Measurements from ENCODE around the gene COMMD1.
"Not testable (repeated sequence)": the region's sequence is repeated elsewhere in the genome, so short reads cannot be mapped to it uniquely, and the experiment has no call there.

COMMD1 gene

DNA sequence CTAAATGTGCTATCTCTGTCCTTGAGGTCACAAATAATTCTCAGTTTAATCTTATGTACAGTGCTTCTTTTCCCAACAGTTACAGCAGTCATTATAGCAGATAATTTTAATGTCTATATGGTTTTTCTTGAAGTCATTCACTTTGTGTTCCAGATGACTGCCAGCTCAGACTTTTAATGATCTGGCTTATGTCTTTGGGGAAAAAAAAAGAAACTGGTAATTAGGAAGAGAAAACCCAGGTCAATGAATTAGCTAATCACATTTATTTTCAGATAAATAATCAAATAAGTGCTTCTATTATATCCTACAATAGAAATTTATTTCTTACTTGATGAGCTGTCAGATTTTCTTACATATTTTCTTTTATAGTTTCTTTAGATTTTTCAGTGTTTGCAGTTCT, 96.0 kb downstream of the COMMD1 start:
- Mint-ChIP-seq H3K36me3 (peaks cover 5% of the 10 kb centered on the region), H3K27me3 (no peaks in the 10 kb centered on the region), H3K4me3 (no peak overlapping the region), H3K4me1 (peaks cover 3% of the 10 kb centered on the region), H3K9me3 (no peaks in the 10 kb centered on the region), H3K27ac (no peak overlapping the region)
- DNase-seq (ENCODE audit: low spot score in 2 of 2) (no peak), ATAC-seq (ENCODE audit: low read depth) (no peak)

- not testable (repeated sequence) for H3K27me3 Mint-ChIP-seq; DNase-seq (ENCODE audit: low spot score in 2 of 2); H3K36me3 Mint-ChIP-seq; H3K4me1 Mint-ChIP-seq; H3K27ac Mint-ChIP-seq; H3K9me3 Mint-ChIP-seq; H3K4me3 Mint-ChIP-seq; ATAC-seq (ENCODE audit: low read depth)
Measured at GRCh38 chr2:62004428-62004827, 99.0 kb downstream of the COMMD1 start.

DNA sequence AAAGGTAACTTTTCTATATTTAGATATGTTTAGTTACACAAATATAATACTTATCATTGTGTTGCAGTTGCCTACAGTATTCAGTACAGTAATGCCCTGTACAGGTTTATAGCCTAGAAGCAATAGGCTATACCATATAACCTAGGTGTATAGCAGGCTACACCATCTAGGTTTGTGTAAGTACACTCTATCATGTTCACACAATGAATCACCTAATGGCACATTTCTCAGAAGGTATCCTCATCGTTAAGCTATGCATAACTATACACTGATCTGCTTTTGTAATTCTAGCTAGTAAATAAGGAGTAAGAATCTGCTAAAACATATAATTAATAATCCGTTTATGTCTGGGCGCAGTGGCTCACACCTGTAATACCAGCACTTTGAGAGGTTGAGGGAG, 102.1 kb downstream of the COMMD1 start:
- Mint-ChIP-seq H3K9me3 (no peaks in the 10 kb centered on the region), H3K4me3 (no peak overlapping the region), H3K36me3 (peaks cover 7% of the 10 kb centered on the region), H3K27ac (no peak overlapping the region), H3K4me1 (peaks cover 6% of the 10 kb centered on the region), H3K27me3 (no peaks in the 10 kb centered on the region)
- ATAC-seq (ENCODE audit: low read depth) (no peak), DNase-seq (ENCODE audit: low spot score in 2 of 2) (no peak)

- no peak for DNase-seq (ENCODE audit: low spot score in 2 of 2)
- H3K36me3 Mint-ChIP-seq = peaks cover 14% of the 10 kb centered on the region
- no peaks in the 10 kb centered on the region for H3K27me3 Mint-ChIP-seq
- peaks cover 7% of the 10 kb centered on the region for H3K4me1 Mint-ChIP-seq
- H3K9me3 Mint-ChIP-seq = peaks cover 1% of the 10 kb centered on the region
- H3K4me3 Mint-ChIP-seq = no peak overlapping the region
- peak overlapping the region; percentile 46 for H3K27ac Mint-ChIP-seq
- ATAC-seq (ENCODE audit: low read depth) = no peak
Measured at GRCh38 chr2:62010632-62011256, 105.3 kb downstream of the COMMD1 start.

- peaks cover 14% of the 10 kb centered on the region for H3K36me3 Mint-ChIP-seq
- ATAC-seq (ENCODE audit: low read depth) (no peak), DNase-seq (ENCODE audit: low spot score in 2 of 2) (no peak)
- no peak overlapping the region for H3K4me3 Mint-ChIP-seq
- H3K27ac Mint-ChIP-seq = no peak overlapping the region
- H3K9me3 Mint-ChIP-seq = peaks cover 1% of the 10 kb centered on the region
- peaks cover 9% of the 10 kb centered on the region for H3K4me1 Mint-ChIP-seq
- no peaks in the 10 kb centered on the region for H3K27me3 Mint-ChIP-seq
Measured at GRCh38 chr2:62013641-62014040, 108.2 kb downstream of the COMMD1 start.

GRCh38 chr2:62014102-62014501, 108.6 kb downstream of the COMMD1 start:
- H3K4me1 Mint-ChIP-seq = peaks cover 12% of the 10 kb centered on the region
- DNase-seq (ENCODE audit: low spot score in 2 of 2) (no peak), ATAC-seq (ENCODE audit: low read depth) (no peak)

GRCh38 chr2:62016957-62017356, 111.5 kb downstream of the COMMD1 start:
- Mint-ChIP-seq H3K4me1 (peaks cover 7% of the 10 kb centered on the region), H3K27me3 (no peaks in the 10 kb centered on the region), H3K4me3 (no peak overlapping the region), H3K36me3 (peaks cover 22% of the 10 kb centered on the region), H3K9me3 (peaks cover 3% of the 10 kb centered on the region), H3K27ac (no peak overlapping the region)
- ATAC-seq (ENCODE audit: low read depth) (no peak), DNase-seq (ENCODE audit: low spot score in 2 of 2) (no peak)

More at GRCh38 chr2:62014102-62014501, 108.6 kb downstream of the COMMD1 start:
- Mint-ChIP-seq H3K9me3 (peaks cover 1% of the 10 kb centered on the region), H3K27ac (no peak overlapping the region), H3K4me3 (no peak overlapping the region), H3K36me3 (peaks cover 14% of the 10 kb centered on the region), H3K27me3 (no peaks in the 10 kb centered on the region)

- Mint-ChIP-seq H3K4me1 (peaks cover 5% of the 10 kb centered on the region), H3K36me3 (peaks cover 6% of the 10 kb centered on the region), H3K4me3 (no peak overlapping the region), H3K9me3 (peaks cover 2% of the 10 kb centered on the region), H3K27ac (no peak overlapping the region), H3K27me3 (no peaks in the 10 kb centered on the region)
- ATAC-seq (ENCODE audit: low read depth) (no peak), DNase-seq (ENCODE audit: low spot score in 2 of 2) (no peak)
Measured at GRCh38 chr2:62029910-62030309, 124.4 kb downstream of the COMMD1 start.

- peaks cover 5% of the 10 kb centered on the region for H3K4me1 Mint-ChIP-seq
- peaks cover 5% of the 10 kb centered on the region for H3K36me3 Mint-ChIP-seq
- H3K4me3 Mint-ChIP-seq = no peak overlapping the region
- no peaks in the 10 kb centered on the region for H3K27me3 Mint-ChIP-seq
- DNase-seq (ENCODE audit: low spot score in 2 of 2) (no peak), ATAC-seq (ENCODE audit: low read depth) (no peak)
- H3K9me3 Mint-ChIP-seq = peaks cover 2% of the 10 kb centered on the region
- no peak overlapping the region for H3K27ac Mint-ChIP-seq
Measured at GRCh38 chr2:62030902-62031301, 125.4 kb downstream of the COMMD1 start.

GRCh38 chr2:62032096-62032495, 126.6 kb downstream of the COMMD1 start:
- Mint-ChIP-seq H3K27ac (no peak overlapping the region), H3K4me3 (no peak overlapping the region), H3K36me3 (peaks cover 3% of the 10 kb centered on the region), H3K4me1 (peaks cover 5% of the 10 kb centered on the region), H3K27me3 (no peaks in the 10 kb centered on the region), H3K9me3 (peaks cover 2% of the 10 kb centered on the region)
- no peak for ATAC-seq (ENCODE audit: low read depth)
- DNase-seq (ENCODE audit: low spot score in 2 of 2) = no peak

- H3K9me3 Mint-ChIP-seq = peaks cover 2% of the 10 kb centered on the region
- H3K4me3 Mint-ChIP-seq = no peak overlapping the region
- no peaks in the 10 kb centered on the region for H3K27me3 Mint-ChIP-seq
- peaks cover 12% of the 10 kb centered on the region for H3K4me1 Mint-ChIP-seq
- no peak for ATAC-seq (ENCODE audit: low read depth)
- no peak overlapping the region for H3K27ac Mint-ChIP-seq
- peaks cover 3% of the 10 kb centered on the region for H3K36me3 Mint-ChIP-seq
- no peak for DNase-seq (ENCODE audit: low spot score in 2 of 2)
Measured at GRCh38 chr2:62034715-62035114, 129.2 kb downstream of the COMMD1 start.

- no peak overlapping the region for H3K27ac Mint-ChIP-seq
- H3K9me3 Mint-ChIP-seq = peaks cover 2% of the 10 kb centered on the region
- no peak overlapping the region for H3K4me3 Mint-ChIP-seq
- DNase-seq (ENCODE audit: low spot score in 2 of 2) = no peak
- H3K4me1 Mint-ChIP-seq = peaks cover 14% of the 10 kb centered on the region
- H3K27me3 Mint-ChIP-seq = no peaks in the 10 kb centered on the region
- ATAC-seq (ENCODE audit: low read depth) = no peak
- H3K36me3 Mint-ChIP-seq = peaks cover 3% of the 10 kb centered on the region
Measured at GRCh38 chr2:62036229-62036628, 130.8 kb downstream of the COMMD1 start.

GRCh38 chr2:62036761-62037250, 131.3 kb downstream of the COMMD1 start:
- Mint-ChIP-seq H3K36me3 (peaks cover 3% of the 10 kb centered on the region), H3K4me1 (peaks cover 14% of the 10 kb centered on the region), H3K27ac (no peak overlapping the region), H3K9me3 (peaks cover 2% of the 10 kb centered on the region), H3K27me3 (no peaks in the 10 kb centered on the region), H3K4me3 (no peak overlapping the region)
- no peak for DNase-seq (ENCODE audit: low spot score in 2 of 2)
- ATAC-seq (ENCODE audit: low read depth) = no peak

GRCh38 chr2:62038975-62039771, 133.7 kb downstream of the COMMD1 start:
- Mint-ChIP-seq H3K4me3 (no peak overlapping the region), H3K27ac (no peak overlapping the region)

More at GRCh38 chr2:62038975-62039771, 133.7 kb downstream of the COMMD1 start:
- peak; percentile 99 for ATAC-seq (ENCODE audit: low read depth)
- Mint-ChIP-seq H3K36me3 (peaks cover 2% of the 10 kb centered on the region), H3K4me1 (peaks cover 9% of the 10 kb centered on the region), H3K27me3 (no peaks in the 10 kb centered on the region), H3K9me3 (no peaks in the 10 kb centered on the region)
- DNase-seq (ENCODE audit: low spot score in 2 of 2) = peak in 1 of 2 donors; percentile 36

Data from memory B cell (primary cell).